Measurements from ENCODE around the gene CAMTA1.

CAMTA1 gene

GRCh38 chr1:7004181-7004580 lies 218.9 kb downstream of the CAMTA1 start:
- Histone ChIP-seq H3K4me1 (no peaks in the 10 kb centered on the region), H3K9ac (no peak overlapping the region), H3K4me2 (no peak overlapping the region), H3K36me3 (no peaks in the 10 kb centered on the region), H3K27ac (no peak overlapping the region), H3K27me3 (no peaks in the 10 kb centered on the region; the same call in 1 of the 2 replicates), H4K20me1 (no peaks in the 10 kb centered on the region), H3K4me3 (no peak overlapping the region), H3K9me3 (no peaks in the 10 kb centered on the region)
- TF ChIP-seq Cebpa-rat (IDR thresholded peaks at IDR 0.05) = no peak

GRCh38 chr1:7005762-7006161 lies 220.5 kb downstream of the CAMTA1 start:
- Histone ChIP-seq H3K27me3 (no peaks in the 10 kb centered on the region; the same call in 1 of the 2 replicates), H3K4me2 (no peak overlapping the region), H3K9me3 (no peaks in the 10 kb centered on the region), H3K4me1 (no peaks in the 10 kb centered on the region), H4K20me1 (no peaks in the 10 kb centered on the region), H3K9ac (no peak overlapping the region), H3K4me3 (no peak overlapping the region), H3K36me3 (no peaks in the 10 kb centered on the region), H3K27ac (no peak overlapping the region)
- TF ChIP-seq Cebpa-rat (IDR thresholded peaks at IDR 0.05) = no peak

GRCh38 chr1:7006996-7007871 lies 222.0 kb downstream of the CAMTA1 start:
- Histone ChIP-seq H3K27me3 (no peaks in the 10 kb centered on the region; the same call in 1 of the 2 replicates), H3K4me1 (peaks cover 3% of the 10 kb centered on the region; the same call in 1 of the 2 replicates), H3K4me2 (no peak overlapping the region), H4K20me1 (no peaks in the 10 kb centered on the region), H3K9me3 (no peaks in the 10 kb centered on the region), H3K36me3 (no peaks in the 10 kb centered on the region), H3K9ac (no peak overlapping the region), H3K27ac (no peak overlapping the region), H3K4me3 (no peak overlapping the region)
- TF ChIP-seq Cebpa-rat (IDR thresholded peaks at IDR 0.05) = no peak

- H3K27ac ChIP-seq = no peak overlapping the region
- H3K27me3 ChIP-seq = no peaks in the 10 kb centered on the region; the same call in 1 of the 2 replicates
- no peaks in the 10 kb centered on the region for H3K9me3 ChIP-seq
- H3K36me3 ChIP-seq = no peaks in the 10 kb centered on the region
- no peak overlapping the region for H3K4me2 ChIP-seq
- H3K4me3 ChIP-seq = no peak overlapping the region
- H3K4me1 ChIP-seq = peaks cover 9% of the 10 kb centered on the region; the same call in 1 of the 2 replicates
- H4K20me1 ChIP-seq = no peaks in the 10 kb centered on the region
- no peak for TF ChIP-seq Cebpa-rat (IDR thresholded peaks at IDR 0.05)
- no peak overlapping the region for H3K9ac ChIP-seq
These were observed 222.6 kb downstream of the CAMTA1 start for GRCh38 chr1:7007902-7008301.

- H3K27me3 ChIP-seq = no peaks in the 10 kb centered on the region; the same call in 1 of the 2 replicates
- H3K4me3 ChIP-seq = no peak overlapping the region
- H4K20me1 ChIP-seq = no peaks in the 10 kb centered on the region
- no peak overlapping the region for H3K4me2 ChIP-seq
- H3K4me1 ChIP-seq = peaks cover 14% of the 10 kb centered on the region
- no peak overlapping the region for H3K9ac ChIP-seq
- no peak overlapping the region for H3K27ac ChIP-seq
- no peaks in the 10 kb centered on the region for H3K9me3 ChIP-seq
- no peak for TF ChIP-seq Cebpa-rat (IDR thresholded peaks at IDR 0.05)
- no peaks in the 10 kb centered on the region for H3K36me3 ChIP-seq
These were observed 223.1 kb downstream of the CAMTA1 start for GRCh38 chr1:7008331-7008730.

GRCh38 chr1:7008975-7009740 lies 223.9 kb downstream of the CAMTA1 start:
- no peaks in the 10 kb centered on the region for H4K20me1 ChIP-seq
- no peak overlapping the region for H3K4me3 ChIP-seq
- H3K9me3 ChIP-seq = no peaks in the 10 kb centered on the region
- no peak for TF ChIP-seq Cebpa-rat (IDR thresholded peaks at IDR 0.05)
- H3K36me3 ChIP-seq = no peaks in the 10 kb centered on the region
- H3K4me1 ChIP-seq = peaks cover 22% of the 10 kb centered on the region
- no peak overlapping the region for H3K9ac ChIP-seq
- H3K27me3 ChIP-seq = no peaks in the 10 kb centered on the region; the same call in 1 of the 2 replicates
- H3K27ac ChIP-seq = no peak overlapping the region
- no peak overlapping the region for H3K4me2 ChIP-seq

- no peak overlapping the region for H3K27ac ChIP-seq
- H3K4me3 ChIP-seq = no peak overlapping the region
- no peaks in the 10 kb centered on the region for H3K9me3 ChIP-seq
- no peak for TF ChIP-seq Cebpa-rat (IDR thresholded peaks at IDR 0.05)
- H3K4me2 ChIP-seq = no peak overlapping the region
- peaks cover 30% of the 10 kb centered on the region for H3K4me1 ChIP-seq
- no peak overlapping the region for H3K9ac ChIP-seq
- H3K27me3 ChIP-seq = no peaks in the 10 kb centered on the region; the same call in 1 of the 2 replicates
- H3K36me3 ChIP-seq = no peaks in the 10 kb centered on the region
- H4K20me1 ChIP-seq = no peaks in the 10 kb centered on the region
These were observed 224.7 kb downstream of the CAMTA1 start for GRCh38 chr1:7009741-7010525.

- no peak overlapping the region for H3K9ac ChIP-seq
- peaks cover 37% of the 10 kb centered on the region for H3K4me1 ChIP-seq
- no peaks in the 10 kb centered on the region for H3K36me3 ChIP-seq
- H3K27ac ChIP-seq = no peak overlapping the region
- no peak for TF ChIP-seq Cebpa-rat (IDR thresholded peaks at IDR 0.05)
- H3K27me3 ChIP-seq = no peaks in the 10 kb centered on the region; the same call in 1 of the 2 replicates
- no peak overlapping the region for H3K4me2 ChIP-seq
- H3K9me3 ChIP-seq = no peaks in the 10 kb centered on the region
- H3K4me3 ChIP-seq = no peak overlapping the region
- no peaks in the 10 kb centered on the region for H4K20me1 ChIP-seq
These were observed 225.4 kb downstream of the CAMTA1 start for GRCh38 chr1:7010534-7011200.

GRCh38 chr1:7011826-7012225 lies 226.6 kb downstream of the CAMTA1 start:
- Histone ChIP-seq H3K9me3 (no peaks in the 10 kb centered on the region), H3K9ac (no peak overlapping the region), H3K27me3 (no peaks in the 10 kb centered on the region), H3K36me3 (no peaks in the 10 kb centered on the region), H3K27ac (no peak overlapping the region), H3K4me2 (no peak overlapping the region), H4K20me1 (no peaks in the 10 kb centered on the region), H3K4me3 (no peak overlapping the region), H3K4me1 (peaks cover 49% of the 10 kb centered on the region)
- TF ChIP-seq Cebpa-rat (IDR thresholded peaks at IDR 0.05) = no peak
